Hypothalamus (tissue), 51 donors: ENCODE measurements around the gene TCF15.

Experiments
- DNase-seq, 51 donors: peaks; one replicate each; lab custom pipeline; 2025; lab: John Stamatoyannopoulos, UW

Gene TCF15

DNA sequence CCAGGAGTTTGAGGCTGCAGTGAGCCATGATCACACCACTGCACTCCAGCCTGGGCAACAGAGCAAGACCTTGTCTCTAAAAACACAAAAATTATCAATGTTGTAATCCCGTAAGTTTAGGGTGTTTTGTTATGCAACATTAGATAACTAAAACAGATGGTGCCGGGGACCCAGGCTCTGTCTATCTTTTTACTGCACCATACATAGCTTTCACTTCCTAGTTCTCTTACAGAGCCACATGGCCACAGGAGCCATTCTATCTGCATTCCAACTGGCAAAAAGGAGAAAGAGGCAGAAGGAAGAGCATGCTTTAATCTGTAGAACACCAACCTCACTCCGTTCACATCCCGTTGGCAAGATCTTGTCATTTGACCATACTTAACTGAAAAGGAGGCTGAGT, 5.4 kb upstream of the TCF15 start:
- no peak for DNase-seq

DNA sequence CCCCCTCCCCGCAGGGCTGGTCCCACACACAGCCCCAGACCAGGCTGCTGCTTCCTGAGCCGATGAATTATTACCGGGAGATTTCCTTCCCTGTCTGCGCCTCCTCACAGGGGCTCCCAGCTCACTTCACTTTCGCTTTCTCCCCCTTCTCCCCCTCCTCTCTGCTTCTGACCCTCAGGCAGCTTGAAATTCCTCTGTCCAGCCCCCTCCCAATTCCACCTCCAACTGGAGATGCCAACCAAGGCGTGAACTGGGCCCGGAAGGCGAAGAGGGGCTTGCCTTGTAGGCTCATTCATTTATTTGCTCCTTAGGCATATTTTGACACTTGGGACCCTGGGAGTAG, 1.7 kb upstream of the TCF15 start:
- DNase-seq = no peak

GRCh38 chr20:611047-611842, 1.1 kb upstream of the TCF15 start:
- no peak for DNase-seq

DNA sequence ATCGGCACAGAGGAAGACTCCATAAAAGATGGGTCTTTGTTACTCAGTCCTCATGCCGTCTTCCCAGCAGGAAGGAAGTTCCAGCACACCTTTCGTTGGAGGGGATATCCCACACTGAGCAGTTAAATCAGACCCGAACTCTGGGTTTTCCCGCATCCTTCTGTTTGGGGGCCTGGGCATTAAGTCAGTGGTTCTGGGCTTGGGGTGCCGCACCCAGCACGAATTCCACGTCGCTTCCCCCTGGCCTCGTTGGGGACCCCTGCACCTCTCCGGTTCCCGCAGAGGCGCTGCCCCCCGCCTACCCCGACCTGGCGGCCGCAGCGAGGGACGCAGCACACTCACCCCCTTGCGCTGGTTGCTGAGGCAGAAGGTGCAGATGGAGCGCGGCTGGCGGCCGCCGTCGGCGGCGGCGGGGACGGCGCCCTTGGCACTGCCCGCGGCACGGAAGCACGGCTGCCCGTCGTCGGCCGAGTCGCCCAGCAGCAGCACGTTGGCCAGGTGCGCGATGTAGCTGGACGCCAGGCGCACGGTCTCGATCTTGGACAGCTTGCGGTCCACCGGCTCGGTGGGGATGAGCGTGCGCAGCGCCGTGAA, 641 bp downstream of the TCF15 start:
- DNase-seq = no peak

GRCh38 chr20:608970-609369, 1.1 kb downstream of the TCF15 start:
- DNase-seq = no peak

DNA sequence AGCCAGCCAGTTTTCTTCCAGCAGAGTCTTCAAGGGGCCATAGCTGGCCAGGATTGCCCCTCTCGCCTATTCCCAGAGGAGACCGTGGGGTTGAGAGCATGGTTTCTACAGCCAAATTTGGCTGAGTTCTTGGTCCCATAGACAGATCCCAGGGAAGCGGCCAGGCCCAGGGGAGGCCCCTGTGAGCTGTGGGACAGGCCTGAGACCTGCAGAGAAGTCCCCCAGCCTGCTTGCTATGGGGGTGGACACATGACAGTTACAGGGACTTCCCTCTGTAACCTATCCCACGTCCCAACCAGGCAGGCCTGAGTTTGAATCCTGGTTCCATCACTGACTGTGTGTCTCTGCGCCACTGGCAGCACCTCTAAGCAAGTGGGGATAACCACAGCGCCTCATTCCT, 2.6 kb downstream of the TCF15 start:
- no peak for DNase-seq

DNA sequence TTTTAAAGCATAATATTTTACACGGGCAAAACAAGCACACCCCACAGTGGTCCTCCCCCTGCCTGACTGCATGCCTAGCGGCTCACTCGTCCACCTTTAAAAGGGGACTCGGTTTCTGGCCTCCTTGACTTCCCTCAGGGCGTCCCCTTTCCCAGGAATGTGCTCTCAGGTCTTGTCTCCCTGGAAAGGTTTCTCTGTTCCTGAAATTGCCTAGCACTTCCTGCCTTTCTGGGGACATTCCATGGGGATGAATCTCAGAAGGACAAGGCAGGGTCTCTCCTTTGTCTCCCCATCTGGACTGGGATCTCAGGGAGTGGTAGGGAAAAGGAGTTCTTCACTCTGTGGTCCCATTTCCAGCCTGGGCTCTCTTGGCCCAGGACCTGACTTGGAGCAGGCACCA, 4.9 kb downstream of the TCF15 start:
- no peak for DNase-seq

DNA sequence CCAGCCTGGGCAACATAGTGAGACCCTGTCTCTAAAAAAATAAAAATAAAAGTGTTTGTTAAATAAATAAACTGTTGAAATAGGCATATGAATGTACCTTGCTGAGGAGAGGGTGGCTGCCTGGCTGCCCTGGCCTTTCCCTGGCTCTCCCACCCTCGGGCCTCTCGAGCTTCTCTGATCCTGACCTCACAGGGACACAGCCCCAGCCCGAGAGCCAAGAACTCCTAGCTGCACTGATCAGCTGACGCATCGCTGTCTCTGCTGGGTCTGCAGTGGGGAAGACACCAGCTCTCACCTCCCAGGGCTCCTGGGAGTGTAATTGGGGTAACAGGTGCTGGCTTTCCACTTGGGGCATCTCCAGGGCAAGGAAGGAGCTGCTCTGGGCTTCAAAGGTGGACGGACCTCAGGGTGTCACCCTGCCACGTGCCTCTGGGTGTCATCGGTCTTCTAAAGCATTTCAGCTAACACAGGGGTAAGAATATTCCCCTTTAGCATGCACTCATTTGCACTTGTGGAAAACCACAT, 6.9 kb downstream of the TCF15 start:
- DNase-seq = no peak

- no peak for DNase-seq
These were observed 7.8 kb downstream of the TCF15 start for GRCh38 chr20:602111-602970.

DNA sequence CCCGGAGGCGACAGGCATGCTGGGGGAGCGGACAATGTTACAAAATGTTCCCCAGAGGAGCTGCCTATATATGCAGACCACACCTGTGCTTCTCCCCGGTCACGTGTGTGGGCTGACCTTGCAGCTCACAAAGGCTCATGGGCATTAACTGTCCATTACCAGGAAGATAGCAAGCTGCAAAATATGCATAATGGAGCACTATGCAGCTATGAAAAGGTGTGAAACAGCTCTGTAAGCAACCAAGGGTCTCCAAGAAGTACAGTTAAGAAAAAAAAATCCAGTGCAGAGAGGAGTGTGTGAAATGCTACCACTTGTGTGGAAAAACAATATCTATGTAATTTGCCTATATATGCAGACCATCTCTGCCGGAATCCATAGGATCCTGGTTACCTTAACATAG, 9.4 kb downstream of the TCF15 start:
- DNase-seq = no peak

GRCh38 chr20:600141-600540, 10.0 kb downstream of the TCF15 start:
- DNase-seq = no peak

GRCh38 chr20:598133-598850, 11.8 kb downstream of the TCF15 start:
- DNase-seq = no peak

- DNase-seq = no peak
These were observed 12.5 kb downstream of the TCF15 start for GRCh38 chr20:597560-597959.

- DNase-seq = no peak
These were observed 14.5 kb downstream of the TCF15 start for GRCh38 chr20:595330-596308.

DNA sequence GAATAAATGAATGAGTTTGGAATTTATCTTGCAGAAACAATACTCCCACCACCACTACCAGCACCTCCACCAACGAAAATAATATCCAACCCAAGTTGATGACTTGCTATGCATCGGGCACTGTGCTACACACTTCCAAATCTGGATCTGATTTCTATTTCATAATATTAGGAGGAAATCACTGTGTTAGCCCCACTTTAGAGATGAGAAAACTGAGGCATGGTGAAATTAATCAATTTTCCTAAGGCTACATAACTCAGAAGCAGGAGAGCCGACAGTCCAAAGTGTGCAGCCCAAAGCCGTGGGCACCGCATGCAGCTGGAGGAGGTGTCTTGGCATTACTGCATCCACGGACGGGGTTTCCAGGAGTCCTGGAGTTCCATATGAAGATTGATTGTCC, 17.6 kb downstream of the TCF15 start:
- no peak for DNase-seq

DNA sequence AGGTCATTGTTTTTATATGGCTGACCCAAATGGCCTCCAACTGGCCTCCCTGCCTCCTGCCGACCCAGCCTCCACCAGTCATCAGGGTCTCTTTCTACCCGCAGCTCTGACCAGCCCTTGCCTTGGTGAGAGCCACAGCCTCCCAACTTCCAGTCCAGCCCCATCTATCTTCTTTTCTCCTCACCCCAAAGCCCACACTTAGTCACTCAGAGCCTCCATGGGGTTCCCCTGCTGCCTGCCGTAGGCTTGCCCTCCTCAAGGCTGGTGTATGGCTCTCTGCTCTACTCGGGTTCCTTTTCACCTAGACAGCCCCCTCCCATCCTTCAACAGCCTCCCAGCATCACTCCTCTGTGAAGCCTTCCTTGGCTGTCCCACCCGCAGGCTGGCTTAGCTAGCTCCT, 18.2 kb downstream of the TCF15 start:
- DNase-seq = no peak

DNA sequence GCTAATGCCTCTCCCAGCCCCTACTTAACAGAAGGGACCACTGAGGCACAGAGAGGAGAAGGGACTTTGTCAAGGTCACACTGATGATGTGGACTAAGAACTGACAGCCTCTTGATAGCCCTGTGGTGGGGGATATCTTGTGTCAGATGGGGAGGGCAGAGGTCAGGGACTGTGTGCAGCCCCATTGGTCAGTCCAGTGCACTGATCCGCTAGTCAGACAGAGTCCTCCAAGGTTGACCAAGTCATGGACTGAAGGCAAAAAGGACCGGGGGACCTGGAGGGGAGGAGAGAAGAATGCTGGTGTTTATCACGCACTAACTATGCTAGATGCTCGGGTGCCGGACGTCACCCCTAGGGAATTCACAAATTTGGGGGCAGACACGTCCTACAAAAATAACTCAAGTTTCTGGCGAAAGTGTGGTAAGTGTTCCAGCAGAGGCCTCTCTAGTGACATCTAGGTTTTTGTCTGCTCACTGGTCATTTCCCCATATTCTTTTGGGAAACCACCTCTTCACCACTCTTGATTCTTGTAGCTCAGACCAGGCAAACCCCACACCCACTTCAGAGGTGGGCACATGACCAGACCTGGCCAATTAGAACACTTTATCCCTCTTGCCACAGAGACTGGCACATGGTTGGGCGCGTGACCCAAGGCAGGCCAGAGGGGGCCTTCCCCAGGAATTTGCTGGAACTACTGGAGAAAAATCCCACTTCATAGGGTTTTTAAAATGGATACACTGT, 21.0 kb downstream of the TCF15 start:
- no peak for DNase-seq

- DNase-seq = no peak
These were observed 21.6 kb downstream of the TCF15 start for GRCh38 chr20:588476-588875.

DNA sequence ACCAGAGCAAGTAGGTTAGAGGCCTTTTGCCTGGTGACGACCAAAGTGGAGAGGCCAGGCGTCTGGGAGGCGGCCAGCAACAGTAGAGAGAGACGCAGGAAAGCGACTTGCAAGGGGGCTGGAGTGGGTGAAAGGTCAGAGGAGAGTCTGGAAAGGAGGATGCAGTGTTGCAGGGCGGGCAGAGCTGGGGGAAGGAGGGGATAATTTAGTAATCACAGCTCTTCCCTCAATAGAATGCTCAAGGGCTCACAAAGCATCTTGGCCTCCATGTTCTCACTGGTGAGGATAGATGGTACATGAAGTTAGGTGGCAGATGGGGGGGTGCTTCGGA, 25.2 kb downstream of the TCF15 start:
- DNase-seq = no peak
